ENCODE results near the gene SARNP. TPM values are rescaled to one million over a fixed set of nuclear protein-coding genes. Genes with fewer than 3 reads are reported as not detected.
"Not testable (repeated sequence)": the region's sequence is repeated elsewhere in the genome, so short reads cannot be mapped to it uniquely, and the experiment has no call there.

Gene SARNP
- total and polyA plus RNA-seq, 9 of the 15 experiments (the other 6 are each of a cell fraction or from before 2014, with no cell fraction given): 70.1 to 400 (median 198) TPM

DNA sequence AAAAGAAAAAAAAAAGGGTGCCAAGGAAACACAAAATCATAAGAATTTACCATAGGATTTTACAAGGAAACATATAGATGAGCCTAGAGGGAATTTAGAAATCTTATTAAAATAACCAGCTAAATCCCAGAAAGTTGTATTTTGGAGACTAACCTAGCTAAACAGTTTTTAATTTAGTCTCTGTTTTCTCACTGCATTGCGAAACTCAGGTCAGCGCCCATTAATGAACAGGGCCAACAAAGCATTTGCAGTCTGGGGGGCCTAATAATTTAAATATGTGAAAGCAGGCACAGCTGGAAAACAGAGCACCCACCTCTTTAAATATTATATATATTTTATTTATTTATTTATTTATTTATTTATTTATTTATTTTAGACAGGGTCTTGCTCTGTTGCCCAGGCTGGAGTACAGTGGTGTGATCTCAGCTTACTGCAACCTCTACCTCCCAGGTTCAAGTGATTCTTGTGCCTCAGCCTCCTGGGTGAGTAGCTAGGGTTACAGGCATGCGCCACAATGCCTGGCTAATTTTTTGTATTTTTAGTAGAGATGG, 49.0 kb upstream of the SARNP start:
- H3K9me3 ChIP-seq (replicated peaks; ENCODE audit: control insufficient read depth, insufficient read depth, low read depth, low read length); H3K9ac ChIP-seq (ENCODE audit: insufficient read depth in 1 of 2, low read depth in 2 of 2, low read length in 2 of 2); H2AFZ ChIP-seq (ENCODE audit: low read depth, low read length); H3K4me1 ChIP-seq (replicated peaks in 1 of 2; ENCODE audit: control insufficient read depth in 2 of 2, insufficient read depth in 2 of 2, low read length in 2 of 2); H3K36me3 ChIP-seq (ENCODE audit: control insufficient read depth, insufficient read depth, low read length); ATAC-seq; H4K20me1 ChIP-seq (replicated peaks; ENCODE audit: control insufficient read depth, insufficient read depth, low read length); H3K4me3 ChIP-seq; BruUV-seq (replicated peaks); H3K27me3 ChIP-seq (ENCODE audit: control insufficient read depth in 2 of 2, insufficient read depth in 2 of 2, low read length in 2 of 2); H3K27ac ChIP-seq (ENCODE audit: extremely low read depth, low read depth, low read length); DNase-seq (ENCODE audit: extremely low read depth in 1 of 4, low spot score in 3 of 4); H3K9me1 ChIP-seq (ENCODE audit: control insufficient read depth, insufficient read depth, low read length); intact Hi-C loops (cut with micrococcal nuclease); H3K79me2 ChIP-seq (ENCODE audit: control insufficient read depth, insufficient read depth, low read length); FAIRE-seq; in situ Hi-C loops (cut with MboI); H3K4me2 ChIP-seq (ENCODE audit: insufficient read depth, low read length): not testable (repeated sequence)
- WGBS (ENCODE audit: insufficient coverage, low coverage, missing lambda C conversion rate): 98% methylated on average over 3 of the region's 3 CpGs
- ChIA-PET CTCF (ENCODE audit: low intra/inter-chr PET ratio) (interaction anchor here (0.7 kb wide), 1 partner anchor 36 kb away, joined by 4 read pairs; no protein-coding TSS in a partner anchor), POLR2A (interaction anchor here (0.7 kb wide), 1 partner anchor 847 kb away, joined by 3 read pairs; no protein-coding TSS in a partner anchor)
- peak; percentile 57; the same call in 1 of the 2 replicates for TF ChIP-seq ZNF121 (CRISPR knock-in tag; conservative IDR thresholded peaks at IDR 0.05)

DNA sequence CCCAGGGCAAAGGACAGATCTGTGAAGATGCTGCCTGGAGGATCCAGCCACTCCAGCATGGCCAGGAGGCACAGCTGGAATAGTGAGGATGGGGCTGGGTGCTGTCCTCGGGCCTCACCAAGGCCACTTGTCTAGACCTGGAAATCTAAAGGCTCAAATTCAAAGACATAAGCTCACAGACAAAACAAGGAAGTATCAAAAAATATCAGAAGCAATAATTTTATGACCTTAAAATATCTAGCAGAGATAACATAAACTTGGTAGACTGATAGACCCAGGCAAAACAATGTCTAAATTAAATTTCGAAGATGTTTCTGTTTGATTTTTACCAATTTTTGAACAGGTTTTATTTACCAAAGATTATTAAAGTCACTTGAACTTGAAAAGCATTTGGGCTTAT, 47.8 kb upstream of the SARNP start:
- no TSS peak for BruUV-seq (replicated peaks)
- Histone ChIP-seq H3K4me1 (replicated peaks in 1 of 2; ENCODE audit: control insufficient read depth in 2 of 2, insufficient read depth in 2 of 2, low read length in 2 of 2) (no peaks in the 10 kb centered on the region), H3K9me1 (ENCODE audit: control insufficient read depth, insufficient read depth, low read length) (no peaks in the 10 kb centered on the region), H3K9me3 (replicated peaks; ENCODE audit: control insufficient read depth, insufficient read depth, low read depth, low read length) (no peaks in the 10 kb centered on the region; the same call in 1 of the 2 replicates), H3K27ac (ENCODE audit: extremely low read depth, low read depth, low read length) (no peak overlapping the region), H3K36me3 (ENCODE audit: control insufficient read depth, insufficient read depth, low read length) (no peaks in the 10 kb centered on the region), H3K4me3 (no peak overlapping the region), H3K27me3 (ENCODE audit: control insufficient read depth in 2 of 2, insufficient read depth in 2 of 2, low read length in 2 of 2) (no peaks in the 10 kb centered on the region), H2AFZ (ENCODE audit: low read depth, low read length) (no peak overlapping the region), H3K4me2 (ENCODE audit: insufficient read depth, low read length) (no peak overlapping the region), H4K20me1 (replicated peaks; ENCODE audit: control insufficient read depth, insufficient read depth, low read length) (no peaks in the 10 kb centered on the region), H3K79me2 (ENCODE audit: control insufficient read depth, insufficient read depth, low read length) (no peaks in the 10 kb centered on the region), H3K9ac (ENCODE audit: insufficient read depth in 1 of 2, low read depth in 2 of 2, low read length in 2 of 2) (no peak overlapping the region)
- no peak for ATAC-seq
- no peak for DNase-seq (ENCODE audit: extremely low read depth in 1 of 4, low spot score in 3 of 4)
- 25% methylated on average over 2 of the region's 2 CpGs for WGBS (ENCODE audit: insufficient coverage, low coverage, missing lambda C conversion rate)
- POLR2A ChIA-PET: interaction anchor here (1.1 kb wide), 1 partner anchor 16 kb away, joined by 3 read pairs; no protein-coding TSS in a partner anchor
- intact Hi-C loops (cut with micrococcal nuclease): no loop called here
- CTCF ChIA-PET (ENCODE audit: low intra/inter-chr PET ratio): no interaction called here
- in situ Hi-C loops (cut with MboI): no loop called here
- no peak for TF ChIP-seq NR2F6 (CRISPR knock-in tag; IDR thresholded peaks at IDR 0.05)
- TF ChIP-seq TRIM28 (IDR thresholded peaks at IDR 0.05): peak; percentile 85; the same call in 1 of the 2 replicates
- TF ChIP-seq CBX3 (IDR thresholded peaks at IDR 0.05; ENCODE audit: borderline replicate concordance in 1 of 2, low read length in 2 of 2): 0 out of 3 replicates have a peak, but pooled peaks of 1 of the 2 experiments have one; percentile 33
- FAIRE-seq: no peak

DNA sequence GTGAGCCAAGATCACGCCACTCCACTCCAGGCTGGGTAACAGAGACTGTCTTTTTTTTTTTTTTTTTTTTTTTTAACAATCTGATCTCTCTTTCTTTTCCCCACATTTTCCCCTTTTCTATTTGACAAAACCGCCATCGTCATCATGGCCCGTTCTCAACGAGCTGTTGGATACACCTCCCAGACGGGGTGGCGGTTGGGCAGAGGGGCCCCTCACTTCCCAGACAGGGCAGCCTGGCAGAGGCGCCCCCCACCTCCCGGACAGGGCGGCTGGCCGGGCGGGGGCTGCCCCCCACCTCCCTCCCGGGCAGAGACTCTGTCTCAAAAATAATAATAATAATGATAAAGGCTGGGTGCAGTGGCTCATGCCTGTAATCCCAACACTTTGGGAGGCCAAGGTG, 45.4 kb upstream of the SARNP start:
- H3K9me3 ChIP-seq (replicated peaks; ENCODE audit: control insufficient read depth, insufficient read depth, low read depth, low read length); in situ Hi-C loops (cut with MboI); FAIRE-seq; H3K4me1 ChIP-seq (replicated peaks in 1 of 2; ENCODE audit: control insufficient read depth in 2 of 2, insufficient read depth in 2 of 2, low read length in 2 of 2); H3K9me1 ChIP-seq (ENCODE audit: control insufficient read depth, insufficient read depth, low read length); POLR2A ChIA-PET; H3K4me3 ChIP-seq; CTCF ChIA-PET (ENCODE audit: low intra/inter-chr PET ratio); H3K79me2 ChIP-seq (ENCODE audit: control insufficient read depth, insufficient read depth, low read length); ATAC-seq; H2AFZ ChIP-seq (ENCODE audit: low read depth, low read length); H4K20me1 ChIP-seq (replicated peaks; ENCODE audit: control insufficient read depth, insufficient read depth, low read length); intact Hi-C loops (cut with micrococcal nuclease); H3K27ac ChIP-seq (ENCODE audit: extremely low read depth, low read depth, low read length); H3K36me3 ChIP-seq (ENCODE audit: control insufficient read depth, insufficient read depth, low read length); DNase-seq (ENCODE audit: extremely low read depth in 1 of 4, low spot score in 3 of 4); H3K4me2 ChIP-seq (ENCODE audit: insufficient read depth, low read length); BruUV-seq (replicated peaks); H3K9ac ChIP-seq (ENCODE audit: insufficient read depth in 1 of 2, low read depth in 2 of 2, low read length in 2 of 2); H3K27me3 ChIP-seq (ENCODE audit: control insufficient read depth in 2 of 2, insufficient read depth in 2 of 2, low read length in 2 of 2): not testable (repeated sequence)
- 48% methylated on average over 4 of the region's 13 CpGs for WGBS (ENCODE audit: insufficient coverage, low coverage, missing lambda C conversion rate)

Measured in K562 (cell line).